HPDE6-E6E7 (cell line): Measurements from ENCODE around the gene BMERB1.
"Not testable (repeated sequence)": the region's sequence is repeated elsewhere in the genome, so short reads cannot be mapped to it uniquely, and the experiment has no call there.

Experiments used
- DNase-seq: peaks from one replicate; pipeline ENCODE4 v3.0.0; 2011; ENCODE audit warnings: missing footprints; ENCODE audit errors: extremely low spot score

Gene BMERB1

DNA sequence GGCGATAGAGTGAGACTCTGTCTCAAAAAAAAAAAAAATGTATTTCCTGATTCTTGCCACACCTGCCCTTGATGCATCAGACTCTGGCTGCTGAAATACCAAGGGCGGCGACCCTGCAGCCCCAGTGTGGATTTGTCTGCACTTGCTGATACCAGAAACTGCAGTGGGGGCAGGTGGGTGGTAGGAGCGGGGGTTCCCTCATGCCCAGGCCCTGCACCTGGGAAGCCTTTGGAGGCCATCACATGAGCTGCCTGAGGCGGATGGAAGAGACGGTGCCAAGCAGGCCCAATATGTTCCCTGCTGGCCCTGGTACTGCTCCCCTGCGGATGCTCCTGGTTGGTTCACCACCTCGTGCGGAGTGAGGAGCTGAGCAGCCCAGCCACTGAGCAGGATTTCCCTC is 157.9 kb downstream of the BMERB1 start:
- DNase-seq, result peak; percentile 60

DNA sequence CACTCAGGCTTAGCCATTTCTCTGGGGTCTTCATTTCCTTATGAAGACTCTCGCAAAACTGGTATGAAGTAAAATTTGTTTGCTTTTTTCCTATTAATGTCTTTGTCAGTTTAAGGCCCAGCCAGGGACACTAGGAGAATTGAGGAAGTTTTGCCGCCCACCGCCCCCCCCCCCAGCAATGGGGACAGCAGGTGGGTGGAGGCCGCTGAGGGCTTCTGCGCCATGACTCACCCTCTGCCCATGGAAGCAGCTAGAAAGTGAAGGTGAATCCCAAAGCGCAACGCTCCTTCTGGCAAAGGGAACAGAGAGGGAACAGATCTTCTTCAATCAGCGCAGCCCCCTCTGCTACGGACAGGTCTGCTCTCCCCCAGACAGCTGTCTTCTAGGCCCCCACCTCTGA is 158.8 kb downstream of the BMERB1 start:
- DNase-seq, result no peak

DNA sequence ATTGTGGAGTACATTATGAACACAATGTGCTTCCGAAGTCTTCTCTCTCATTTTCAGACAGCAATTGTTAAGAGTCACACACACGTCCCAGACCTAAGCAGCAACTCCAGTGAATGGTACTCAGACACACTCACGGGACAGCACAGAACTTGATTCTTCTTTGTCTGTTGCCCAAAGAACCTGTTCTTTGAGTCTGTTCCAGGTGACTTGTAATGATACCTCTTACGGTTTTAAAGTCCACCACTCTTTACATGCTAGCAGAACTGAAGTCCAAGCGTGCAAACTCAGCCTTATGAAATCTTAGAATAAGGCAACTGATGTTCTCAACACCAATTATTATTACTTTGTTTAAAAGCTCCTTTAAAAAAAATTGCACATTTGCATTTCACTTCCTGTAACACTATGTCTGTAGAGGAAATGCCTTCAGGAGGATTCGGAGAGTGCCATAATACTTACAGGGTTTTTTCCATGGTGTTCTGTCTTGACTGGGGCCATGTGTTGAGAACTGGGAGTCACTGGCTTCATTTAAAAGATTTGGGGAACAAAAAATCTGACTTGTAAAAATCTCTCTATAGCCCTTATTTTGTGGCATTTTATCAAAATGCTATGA is 160.4 kb downstream of the BMERB1 start:
- DNase-seq, result no peak

DNA sequence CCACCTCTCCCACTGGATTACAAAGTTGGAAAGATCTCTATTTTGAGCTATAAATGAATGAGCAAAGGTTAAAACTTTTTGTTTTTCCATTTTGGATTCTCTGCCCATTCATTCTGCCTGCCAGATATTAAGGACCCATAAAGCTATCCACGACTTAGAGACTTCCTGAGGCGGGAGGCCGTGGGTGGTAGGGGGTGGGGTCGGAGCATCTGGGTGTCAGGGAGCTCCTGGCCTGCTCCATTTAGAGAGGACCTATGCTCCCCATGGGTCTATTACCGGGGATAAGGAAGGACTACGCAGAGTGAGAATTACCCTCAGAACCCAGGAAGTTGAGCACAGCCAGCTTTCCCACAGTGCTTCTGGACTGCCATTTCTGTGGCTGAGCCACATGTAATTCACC is 162.7 kb downstream of the BMERB1 start:
- DNase-seq, result no peak

GRCh38 chr16:15597822-15598647 is 163.6 kb downstream of the BMERB1 start:
- DNase-seq, result no peak

DNA sequence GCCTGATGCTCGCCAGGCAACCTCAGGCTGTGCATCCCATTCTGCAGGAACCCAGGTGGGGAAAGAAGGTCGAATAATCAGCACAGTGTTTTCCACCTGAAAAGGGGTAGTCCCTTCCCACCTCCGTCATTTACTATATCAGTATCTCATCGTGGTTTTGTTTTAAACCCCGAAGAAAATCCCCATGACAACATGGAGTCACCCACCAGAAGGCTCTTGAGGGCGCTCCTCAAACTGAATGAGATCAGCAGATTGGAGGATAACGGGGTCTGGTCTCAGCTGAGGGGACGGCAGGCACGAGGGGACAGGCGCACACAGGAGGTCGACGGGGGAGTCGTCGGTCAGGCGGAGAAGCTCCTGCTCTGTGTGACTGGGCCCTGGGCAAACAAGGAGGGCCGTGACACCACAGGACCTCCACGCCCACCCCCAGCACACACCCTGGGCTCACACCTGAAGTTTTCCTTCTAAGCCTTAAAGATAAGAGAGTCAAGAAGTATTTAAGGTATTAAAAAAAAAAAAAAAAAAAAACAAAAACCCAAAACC is 164.3 kb downstream of the BMERB1 start:
- DNase-seq, result no peak

DNA sequence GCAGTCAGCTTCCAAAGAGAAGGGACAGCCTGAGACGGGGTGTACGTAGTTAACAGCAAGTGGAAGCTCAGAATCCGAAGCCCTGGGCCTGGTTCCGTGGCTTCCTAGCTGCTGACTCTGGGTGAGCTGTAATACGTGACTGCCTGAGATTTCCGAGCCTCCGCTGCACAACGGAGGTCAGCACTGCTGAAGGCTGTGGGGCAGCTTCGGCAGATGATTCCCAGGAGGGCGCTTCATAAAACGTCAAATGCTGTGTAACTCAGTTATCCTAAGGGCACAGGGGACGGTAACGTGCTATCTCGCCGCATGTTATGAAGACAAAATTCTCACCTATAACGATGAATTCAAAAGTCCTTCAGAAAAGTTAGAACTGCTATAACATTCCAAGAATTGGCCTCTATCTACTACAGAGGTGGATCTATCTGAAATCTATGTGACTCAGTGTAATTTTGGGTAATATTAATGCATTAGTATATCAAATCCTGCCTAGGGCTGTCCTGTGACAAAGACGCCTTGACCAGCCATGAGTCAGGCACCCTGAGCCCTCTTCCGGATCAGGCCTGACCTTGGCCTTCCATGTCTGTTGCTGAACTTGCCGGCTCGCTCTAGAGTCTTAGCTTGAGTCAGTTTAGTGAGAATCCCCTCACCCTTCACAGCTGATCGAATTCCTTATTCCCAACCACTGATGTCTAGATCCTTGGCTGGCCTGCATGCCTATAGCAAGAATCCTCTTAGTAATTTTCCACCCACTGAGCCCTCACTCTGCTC is 165.1 kb downstream of the BMERB1 start:
- DNase-seq, result no peak

- DNase-seq, result no peak
These were observed 167.0 kb downstream of the BMERB1 start for GRCh38 chr16:15601212-15601879.

GRCh38 chr16:15602285-15603044 is 168.1 kb downstream of the BMERB1 start:
- no peak for DNase-seq

- DNase-seq, result no peak
These were observed 170.4 kb downstream of the BMERB1 start for GRCh38 chr16:15604460-15605440.

DNA sequence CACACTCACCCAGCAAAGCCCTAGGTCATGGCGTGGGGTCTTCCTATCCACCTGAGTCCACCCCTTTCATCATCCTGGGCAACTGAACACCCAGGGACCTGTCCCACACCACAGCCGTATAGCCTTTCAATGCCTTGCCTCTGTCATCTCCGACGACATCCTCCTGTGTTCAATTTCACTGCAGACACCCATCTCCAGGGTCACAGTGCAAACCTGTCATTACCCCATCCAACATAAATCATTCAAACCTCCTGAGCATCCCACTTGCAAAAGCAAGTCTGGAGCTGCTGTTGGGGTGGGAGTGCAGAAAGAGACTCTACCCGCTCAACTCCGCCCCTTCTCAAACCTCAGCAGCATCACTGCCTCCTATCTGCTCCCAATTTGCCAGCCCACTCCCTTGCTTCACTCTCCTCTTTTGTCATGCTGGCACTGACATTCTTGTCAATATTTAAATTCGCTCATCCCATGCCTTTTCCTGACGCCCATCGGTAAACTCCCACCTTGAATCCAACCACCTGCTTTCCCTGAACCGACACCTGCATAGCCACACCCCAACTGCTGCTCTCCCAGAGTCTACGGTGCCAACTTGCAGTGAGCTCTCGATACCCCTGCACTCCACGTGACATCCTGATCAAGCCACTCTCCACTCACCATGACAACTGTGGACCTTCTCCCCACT is 171.6 kb downstream of the BMERB1 start:
- DNase-seq, result no peak

- DNase-seq, result peak; percentile 27
These were observed 172.3 kb downstream of the BMERB1 start for GRCh38 chr16:15606518-15607220.

DNA sequence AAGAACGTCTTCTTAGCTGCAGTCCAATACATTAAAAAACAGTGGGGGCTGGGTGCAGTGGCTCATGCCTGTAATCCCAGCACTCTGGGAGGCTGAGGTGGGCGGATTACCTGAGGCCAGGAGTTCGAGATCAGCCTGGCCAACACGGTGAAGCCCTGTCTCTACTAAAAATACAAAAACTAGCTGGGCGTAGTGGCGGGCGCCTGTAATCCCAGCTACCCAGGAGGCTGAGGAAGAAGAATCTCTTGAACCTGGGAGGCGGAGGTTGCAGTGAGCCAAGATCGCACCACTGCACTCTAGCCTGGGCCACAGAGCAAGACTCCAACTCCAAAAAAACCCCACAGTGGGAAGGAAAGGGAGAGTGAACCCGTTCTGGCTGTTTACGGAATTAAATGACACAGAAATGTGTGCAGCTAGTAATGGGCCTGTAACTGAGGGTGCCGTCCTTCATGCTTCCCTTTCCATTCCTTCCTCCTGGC is 172.9 kb downstream of the BMERB1 start:
- DNase-seq, result not testable (repeated sequence)

- no peak for DNase-seq
These were observed 173.5 kb downstream of the BMERB1 start for GRCh38 chr16:15607700-15608396.

- DNase-seq, result no peak
These were observed 174.3 kb downstream of the BMERB1 start for GRCh38 chr16:15608398-15609285.

- DNase-seq, result no peak
These were observed 174.9 kb downstream of the BMERB1 start for GRCh38 chr16:15609286-15609649.

GRCh38 chr16:15610369-15610871 is 176.0 kb downstream of the BMERB1 start:
- DNase-seq, result no peak
